SK-N-SH (cell line): ENCODE results near the gene GNPAT. TPM values are rescaled to one million over a fixed set of nuclear protein-coding genes. Genes with fewer than 3 reads are reported as not detected.

ENCODE experiments used
- CTCF ChIA-PET: fragments of 300-600, 350-600 bp; formaldehyde crosslinking; extraction: SDS; loops from one replicate; lab custom pipeline; 2021; lab: Yijun Ruan, JAX
- POLR2A ChIA-PET: fragments of 350-600 bp; sonication (Branson Sonifier 250); formaldehyde crosslinking; extraction: SDS; loops from one replicate; lab custom pipeline; 2020; ENCODE audit warnings: antibody characterized with exemption, inconsistent platforms; lab: Yijun Ruan, JAX
- DNase-seq: peaks from one replicate; pipeline ENCODE4 v3.0.0; 2012
- H2AFZ ChIP-seq: fragments of 200-600 bp; sonication (generic); 2 replicates; pipeline ENCODE4 v1.8.1; 2016; ENCODE audit warnings: antibody characterized with exemption, mild to moderate bottlenecking, low read depth
- H3F3A ChIP-seq: fragments of 200-600 bp; sonication (generic); replicated peaks from 2 replicates; pipeline ENCODE3; 2016; ENCODE audit warnings: antibody characterized with exemption, mild to moderate bottlenecking; ENCODE audit not compliant: insufficient read depth
- H3K27ac ChIP-seq, 2 experiments: fragments of 200-500 bp in 1 of 2; fragments of 200-600 bp in 1 of 2; sonication (Bioruptor generic) in 1 of 2; sonication (generic), shearing (Covaris generic) in 1 of 2; 2 replicates each; pipeline versions ENCODE4 v1.5.1 to v1.6.1; 2014 to 2016; ENCODE audit warnings: low read depth in 2 of 2, inconsistent platforms in 1 of 2, low read length in 1 of 2, mild to moderate bottlenecking in 1 of 2, mixed read lengths in 1 of 2
- H3K27me3 ChIP-seq: fragments of 200-600 bp; sonication (generic), shearing (Covaris generic); 2 replicates; pipeline ENCODE4 v1.6.1; 2016; ENCODE audit warnings: mixed run types; ENCODE audit not compliant: insufficient read depth
- H3K36me3 ChIP-seq, 2 experiments: fragments of 200-500 bp in 1 of 2; fragments of 200-600 bp in 1 of 2; sonication (Bioruptor generic) in 1 of 2; sonication (generic) in 1 of 2; replicated peaks in 1 of 2; 2 replicates each; pipeline versions ENCODE3 to v1.5.1; 2014 to 2016; ENCODE audit warnings: low read length in 1 of 2, mild to moderate bottlenecking in 1 of 2; ENCODE audit not compliant: insufficient read depth in 2 of 2, control insufficient read depth in 1 of 2
- H3K4me1 ChIP-seq, 2 experiments: fragments of 200-500 bp in 1 of 2; fragments of 200-600 bp in 1 of 2; sonication (Bioruptor generic) in 1 of 2; sonication (generic), shearing (Covaris generic) in 1 of 2; 2 replicates each; pipeline versions ENCODE4 v1.5.1 to v1.6.1; 2014 to 2016; ENCODE audit warnings: low read depth in 1 of 2, low read length in 1 of 2, mixed run types in 1 of 2; ENCODE audit not compliant: insufficient read depth in 2 of 2, control insufficient read depth in 1 of 2
- H3K4me2 ChIP-seq: fragments of 200-600 bp; sonication (generic), shearing (Covaris generic); 2 replicates; pipeline ENCODE4 v1.6.1; 2017; ENCODE audit warnings: mixed run types
- H3K4me3 ChIP-seq, 2 experiments: fragments of 200-500 bp in 1 of 2; fragments of 200-600 bp in 1 of 2; sonication (Bioruptor generic) in 1 of 2; sonication (generic), shearing (Covaris generic) in 1 of 2; 2 replicates each; pipeline versions ENCODE4 v1.5.1 to v1.8.1; 2014 to 2016; ENCODE audit warnings: low read depth in 2 of 2, inconsistent platforms in 1 of 2, low read length in 1 of 2, mild to moderate bottlenecking in 1 of 2, mixed read lengths in 1 of 2, moderate library complexity in 1 of 2
- H3K79me2 ChIP-seq: fragments of 200-600 bp; sonication (generic); 2 replicates; pipeline ENCODE4 v1.8.1; 2017; ENCODE audit warnings: mild to moderate bottlenecking; ENCODE audit not compliant: insufficient read depth
- H3K9ac ChIP-seq: fragments of 200-600 bp; sonication (generic); 2 replicates; pipeline ENCODE4 v1.6.1; 2017; ENCODE audit warnings: mixed run types
- H3K9me2 ChIP-seq: fragments of 200-600 bp; sonication (generic); 2 replicates; pipeline ENCODE4 v1.6.1; 2017; ENCODE audit warnings: mixed run types
- H3K9me3 ChIP-seq: fragments of 200-600 bp; sonication (generic); 2 replicates; pipeline ENCODE4 v1.6.1; 2017; ENCODE audit warnings: mixed run types, mild to moderate bottlenecking, moderate library complexity
- H4K20me1 ChIP-seq: fragments of 200-600 bp; sonication (generic); 2 replicates; pipeline ENCODE4 v1.6.1; 2017; ENCODE audit warnings: mild to moderate bottlenecking, mixed run types; ENCODE audit not compliant: insufficient read depth
- CHD2 ChIP-seq: fragments of 150-350 bp; IDR thresholded peaks from 2 replicates; pipeline ENCODE4 v1.6.1; 2018; ENCODE audit warnings: low read length; ENCODE audit not compliant: partially characterized antibody
- FOSL2 ChIP-seq: IDR thresholded peaks from 2 replicates; pipeline ENCODE4 v1.4.0; 2012; ENCODE audit warnings: low read depth, mild to moderate bottlenecking, moderate library complexity, borderline replicate concordance
- FOXM1 ChIP-seq: IDR thresholded peaks from 2 replicates; pipeline ENCODE4 v1.4.0; 2012; ENCODE audit warnings: low read depth, mild to moderate bottlenecking
- GABPA ChIP-seq: IDR thresholded peaks from 2 replicates; pipeline ENCODE4 v1.4.0; 2012; ENCODE audit warnings: low read depth, mild to moderate bottlenecking
- MEF2A ChIP-seq: IDR thresholded peaks from 2 replicates; pipeline ENCODE4 v1.4.0; 2012; ENCODE audit warnings: low read depth, borderline replicate concordance
- MXI1 ChIP-seq: IDR thresholded peaks from 2 replicates; pipeline ENCODE4 v1.6.1; 2012; ENCODE audit warnings: mild to moderate bottlenecking, low read depth, low read length, improper control_type of control experiment
- NFIC ChIP-seq: IDR thresholded peaks from 2 replicates; pipeline ENCODE4 v1.4.0; 2012; ENCODE audit warnings: borderline replicate concordance
- RAD21 ChIP-seq: IDR thresholded peaks from 2 replicates; pipeline ENCODE4 v1.6.1; 2012; ENCODE audit warnings: mild to moderate bottlenecking, low read length
- RCOR1 ChIP-seq: fragments of 150-350 bp; IDR thresholded peaks from 2 replicates; pipeline ENCODE4 v1.6.1; 2017; ENCODE audit warnings: antibody characterized with exemption, low read length
- RXRA ChIP-seq: IDR thresholded peaks from 2 replicates; pipeline ENCODE4 v1.4.0; 2012; ENCODE audit warnings: low read depth, mild to moderate bottlenecking, borderline replicate concordance
- SIN3A ChIP-seq: IDR thresholded peaks from 2 replicates; pipeline ENCODE4 v1.6.1; 2012; ENCODE audit warnings: low read depth, mild to moderate bottlenecking, low read length, moderate library complexity, borderline replicate concordance
- TEAD4 ChIP-seq: IDR thresholded peaks from 2 replicates; pipeline ENCODE4 v1.4.0; 2012; ENCODE audit warnings: mild to moderate bottlenecking, borderline replicate concordance; ENCODE audit not compliant: insufficient read depth
- WGBS: methylation state at CpG from one replicate; pipeline ENCODE4 v1.1.6; 2017; ENCODE audit warnings: low lambda C conversion rate; 5-methylcytosine and 5-hydroxymethylcytosine counted together
- polyA plus RNA-seq, 3 experiments: library from polyadenylated mRNA; depleted of rRNA; stranded (reverse); fragments of >200 nt; gene quantifications; 2 replicates each; pipeline ENCODE4 v1.2.3, GENCODE V29; 2012
- TF ChIP-seq, protein P1 (sequence below): IDR thresholded peaks from 2 replicates; pipeline ENCODE4 v1.4.0; 2012; ENCODE audit warnings: low read depth, borderline replicate concordance
- TF ChIP-seq, protein P2 (sequence below): IDR thresholded peaks from 2 replicates; pipeline ENCODE4 v1.6.1; 2012; ENCODE audit warnings: mild to moderate bottlenecking, low read depth, low read length, moderate library complexity

GNPAT gene
- polyA plus RNA-seq, 1 of the 3 experiments (the other 2 are of a cell fraction), result 14.7 TPM

DNA sequence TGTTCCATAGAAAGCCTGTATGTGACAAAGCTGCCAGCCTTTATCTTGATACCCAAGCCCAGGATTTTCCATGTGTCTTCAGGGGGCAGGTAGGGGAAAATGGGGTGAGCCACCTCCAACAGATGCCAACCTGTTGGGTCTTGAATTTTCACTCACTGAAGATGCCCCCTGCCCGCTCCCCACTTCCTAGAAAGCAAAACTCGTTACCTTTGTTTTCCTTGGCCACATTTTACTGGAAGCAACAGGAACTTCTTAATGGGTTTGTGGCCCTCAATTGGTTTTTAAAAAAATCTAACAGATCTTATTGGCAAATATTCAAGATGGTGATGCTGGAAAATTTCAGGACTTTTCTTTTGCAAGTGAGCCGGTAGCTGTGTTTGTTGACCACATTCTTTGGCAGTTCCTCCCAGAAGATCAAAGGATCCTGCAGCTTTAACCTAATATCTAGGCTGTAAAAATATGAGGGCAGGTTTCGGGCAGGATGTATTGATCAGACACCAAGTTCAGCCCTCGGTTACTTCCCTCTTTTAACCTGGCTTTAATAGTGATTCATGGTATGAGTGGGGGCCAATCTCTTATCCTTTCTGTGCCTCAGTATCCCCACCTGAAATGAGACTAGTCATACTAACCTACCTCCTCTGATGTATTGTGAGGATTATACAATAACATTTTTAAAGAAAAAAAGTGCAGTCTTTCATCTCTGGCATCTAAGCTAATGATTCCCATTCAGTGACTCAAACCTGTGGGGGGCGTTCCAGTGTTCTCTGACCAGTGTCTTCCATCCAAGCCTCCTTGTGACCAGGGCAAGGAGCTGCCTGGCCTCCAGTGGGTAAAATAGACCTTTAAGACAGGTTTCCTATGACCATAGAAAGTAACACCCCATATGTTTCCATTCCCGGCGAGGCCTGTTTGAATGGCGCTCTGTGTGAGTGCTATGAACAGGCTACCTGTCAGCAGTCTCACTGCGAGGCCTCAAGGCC, 21.3 kb upstream of the GNPAT start:
- no peak overlapping the region for H3K9ac ChIP-seq
- no peak overlapping the region for H3K27ac ChIP-seq
- ChIA-PET CTCF (interaction anchor here (0.9 to 2.5 kb wide), 2 partner anchors 9 to 16 kb away, joined by 3 to 12 read pairs; no protein-coding TSS in a partner anchor), POLR2A (no interaction called here)
- no peaks in the 10 kb centered on the region for H3K27me3 ChIP-seq
- peaks cover 2 to 14% of the 10 kb centered on the region in 2 experiments for H3K36me3 ChIP-seq
- no peaks in the 10 kb centered on the region for H3K9me2 ChIP-seq
- H3K79me2 ChIP-seq, result no peaks in the 10 kb centered on the region
- TF ChIP-seq TEAD4 (no peak), GABPA (no peak), FOXM1 (no peak), RAD21 (no peak)
- TF ChIP-seq, protein P1, sequence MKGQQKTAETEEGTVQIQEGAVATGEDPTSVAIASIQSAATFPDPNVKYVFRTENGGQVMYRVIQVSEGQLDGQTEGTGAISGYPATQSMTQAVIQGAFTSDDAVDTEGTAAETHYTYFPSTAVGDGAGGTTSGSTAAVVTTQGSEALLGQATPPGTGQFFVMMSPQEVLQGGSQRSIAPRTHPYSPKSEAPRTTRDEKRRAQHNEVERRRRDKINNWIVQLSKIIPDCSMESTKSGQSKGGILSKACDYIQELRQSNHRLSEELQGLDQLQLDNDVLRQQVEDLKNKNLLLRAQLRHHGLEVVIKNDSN, result no peak
- H3K4me2 ChIP-seq, result no peak overlapping the region
- H3K4me1 ChIP-seq, result no peaks in the 10 kb centered on the region
- H3K9me3 ChIP-seq, result no peaks in the 10 kb centered on the region
- no peak overlapping the region for H3K4me3 ChIP-seq
- no peak for DNase-seq
- H3F3A ChIP-seq, result no peaks in the 10 kb centered on the region
- H4K20me1 ChIP-seq, result no peaks in the 10 kb centered on the region
- WGBS, result 85% methylated on average over 5 of the region's 10 CpGs
- H2AFZ ChIP-seq, result no peak overlapping the region

DNA sequence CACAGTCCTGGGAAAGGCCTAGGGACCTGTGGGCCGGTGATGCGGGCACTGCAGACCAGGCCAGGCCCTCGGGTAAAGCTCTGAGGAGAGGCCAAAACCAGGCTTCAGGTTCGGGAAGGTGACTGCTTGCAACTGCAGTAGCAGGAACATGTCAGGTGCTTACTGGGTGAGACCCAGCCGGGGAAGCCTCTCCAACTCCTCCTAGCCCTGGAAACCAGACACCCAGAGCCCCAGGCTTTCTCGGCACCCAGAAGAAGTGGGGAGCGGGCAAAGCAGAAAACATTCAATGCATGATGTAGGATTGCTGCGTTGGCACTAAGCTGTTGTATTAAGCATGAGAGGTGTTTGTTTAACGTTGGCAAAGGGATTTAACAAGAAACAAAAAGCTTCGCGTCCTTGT, 20.2 kb upstream of the GNPAT start:
- no peak for DNase-seq
- POLR2A ChIA-PET, result no interaction called here
- H3K9ac ChIP-seq, result no peak overlapping the region

DNA sequence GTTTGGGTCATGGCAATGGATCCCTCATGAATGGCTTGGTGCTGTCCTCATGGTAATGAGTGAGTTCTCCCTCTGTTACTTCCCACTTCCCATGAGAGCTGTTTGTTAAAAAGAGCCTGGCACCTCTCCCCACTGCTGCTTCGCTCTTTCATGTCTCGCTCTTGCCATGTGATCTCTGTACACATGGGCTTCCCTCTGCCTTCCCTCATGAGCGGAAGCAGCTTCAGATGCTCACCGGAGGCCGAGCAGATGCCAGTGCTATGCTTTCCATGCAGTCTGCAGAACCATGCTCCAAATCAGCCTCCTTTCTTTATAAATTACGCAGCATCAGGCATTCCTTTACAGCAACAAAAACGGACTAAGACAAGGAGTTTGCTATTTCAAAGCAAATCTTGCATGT, 14.9 kb upstream of the GNPAT start:
- H3K9ac ChIP-seq, result no peak overlapping the region
- no peak overlapping the region for H3K4me3 ChIP-seq
- no peak overlapping the region for H3K4me2 ChIP-seq
- WGBS, result 83% methylated on average over 7 of the region's 7 CpGs
- H3K79me2 ChIP-seq, result peaks cover 6% of the 10 kb centered on the region; the same call in 1 of the 2 replicates
- no peak for DNase-seq
- H3K4me1 ChIP-seq, result no peaks in the 10 kb centered on the region
- H3K36me3 ChIP-seq, result peaks cover 28 to 56% of the 10 kb centered on the region in 2 experiments
- H4K20me1 ChIP-seq, result no peaks in the 10 kb centered on the region
- H3K27me3 ChIP-seq, result no peaks in the 10 kb centered on the region
- H3K9me2 ChIP-seq, result no peaks in the 10 kb centered on the region
- H3K27ac ChIP-seq, result no peak overlapping the region
- CTCF ChIA-PET, result interaction anchor here (1.3 to 2.8 kb wide), 3 partner anchors 9 to 428 kb away, joined by 3 to 15 read pairs (median 4); no protein-coding TSS in a partner anchor
- no peaks in the 10 kb centered on the region for H3K9me3 ChIP-seq
- TF ChIP-seq RXRA, result no peak
- TF ChIP-seq SIN3A, result no peak
- TF ChIP-seq MXI1, result no peak
- no peak for TF ChIP-seq NFIC
- no peak for TF ChIP-seq FOSL2
- TF ChIP-seq, protein P2, sequence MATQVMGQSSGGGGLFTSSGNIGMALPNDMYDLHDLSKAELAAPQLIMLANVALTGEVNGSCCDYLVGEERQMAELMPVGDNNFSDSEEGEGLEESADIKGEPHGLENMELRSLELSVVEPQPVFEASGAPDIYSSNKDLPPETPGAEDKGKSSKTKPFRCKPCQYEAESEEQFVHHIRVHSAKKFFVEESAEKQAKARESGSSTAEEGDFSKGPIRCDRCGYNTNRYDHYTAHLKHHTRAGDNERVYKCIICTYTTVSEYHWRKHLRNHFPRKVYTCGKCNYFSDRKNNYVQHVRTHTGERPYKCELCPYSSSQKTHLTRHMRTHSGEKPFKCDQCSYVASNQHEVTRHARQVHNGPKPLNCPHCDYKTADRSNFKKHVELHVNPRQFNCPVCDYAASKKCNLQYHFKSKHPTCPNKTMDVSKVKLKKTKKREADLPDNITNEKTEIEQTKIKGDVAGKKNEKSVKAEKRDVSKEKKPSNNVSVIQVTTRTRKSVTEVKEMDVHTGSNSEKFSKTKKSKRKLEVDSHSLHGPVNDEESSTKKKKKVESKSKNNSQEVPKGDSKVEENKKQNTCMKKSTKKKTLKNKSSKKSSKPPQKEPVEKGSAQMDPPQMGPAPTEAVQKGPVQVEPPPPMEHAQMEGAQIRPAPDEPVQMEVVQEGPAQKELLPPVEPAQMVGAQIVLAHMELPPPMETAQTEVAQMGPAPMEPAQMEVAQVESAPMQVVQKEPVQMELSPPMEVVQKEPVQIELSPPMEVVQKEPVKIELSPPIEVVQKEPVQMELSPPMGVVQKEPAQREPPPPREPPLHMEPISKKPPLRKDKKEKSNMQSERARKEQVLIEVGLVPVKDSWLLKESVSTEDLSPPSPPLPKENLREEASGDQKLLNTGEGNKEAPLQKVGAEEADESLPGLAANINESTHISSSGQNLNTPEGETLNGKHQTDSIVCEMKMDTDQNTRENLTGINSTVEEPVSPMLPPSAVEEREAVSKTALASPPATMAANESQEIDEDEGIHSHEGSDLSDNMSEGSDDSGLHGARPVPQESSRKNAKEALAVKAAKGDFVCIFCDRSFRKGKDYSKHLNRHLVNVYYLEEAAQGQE, result no peak
- TF ChIP-seq, protein P1, result no peak
- no peak for TF ChIP-seq MEF2A
- no peak for TF ChIP-seq RCOR1
- TF ChIP-seq CHD2, result no peak
- TF ChIP-seq, all 33 proteins: peak for 0
- Histone ChIP-seq H3F3A (no peaks in the 10 kb centered on the region), H2AFZ (no peak overlapping the region)
- POLR2A ChIA-PET, result no interaction called here

More for the DNA sequence above, 20.2 kb upstream of the GNPAT start:
- H3K27ac ChIP-seq, result no peak overlapping the region
- H3K4me3 ChIP-seq, result no peak overlapping the region
- no peaks in the 10 kb centered on the region for H3K27me3 ChIP-seq
- H3K4me1 ChIP-seq, result no peaks in the 10 kb centered on the region
- no peak for TF ChIP-seq TEAD4
- TF ChIP-seq, all 33 proteins: peak for 0
- no peaks in the 10 kb centered on the region for H4K20me1 ChIP-seq
- WGBS, result 92% methylated on average over 7 of the region's 11 CpGs
- no peak overlapping the region for H2AFZ ChIP-seq
- H3K79me2 ChIP-seq, result no peaks in the 10 kb centered on the region
- H3K36me3 ChIP-seq, result peaks cover 12 to 25% of the 10 kb centered on the region in 2 experiments
- H3F3A ChIP-seq, result no peaks in the 10 kb centered on the region
- H3K9me2 ChIP-seq, result no peaks in the 10 kb centered on the region
- H3K4me2 ChIP-seq, result no peak overlapping the region
- CTCF ChIA-PET, result interaction anchor here (0.9 to 2.5 kb wide), 2 partner anchors 10 to 17 kb away, joined by 3 to 12 read pairs; no protein-coding TSS in a partner anchor
- no peaks in the 10 kb centered on the region for H3K9me3 ChIP-seq
